Erythroblast (primary cell): ENCODE data around the gene RPRD1A.

Experiments
- DNase-seq, 2 experiments: peaks; one replicate each; lab custom pipeline; 2025; lab: John Stamatoyannopoulos, UW
- GATA1 ChIP-seq: IDR thresholded peaks from 2 replicates; pipeline ENCODE4 v1.6.1; 2011; ENCODE audit warnings: low read depth, mild to moderate bottlenecking, control low read depth, low read length, moderate library complexity
- POLR2A ChIP-seq: IDR thresholded peaks from 2 replicates; pipeline ENCODE4 v1.6.1; 2011; ENCODE audit warnings: mild to moderate bottlenecking, low read length

RPRD1A gene

GRCh38 chr18:35949903-35950627, 117.3 kb downstream of the RPRD1A start:
- peak; percentile 76 to 84 for DNase-seq

GRCh38 chr18:35949090-35949489, 118.3 kb downstream of the RPRD1A start:
- no peak for DNase-seq
- no peak for TF ChIP-seq GATA1

More at GRCh38 chr18:35949903-35950627, 117.3 kb downstream of the RPRD1A start:
- TF ChIP-seq GATA1 = no peak
- TF ChIP-seq POLR2A = no peak

- no peak for TF ChIP-seq POLR2A
- no peak for TF ChIP-seq GATA1
- DNase-seq = no peak
Measured at GRCh38 chr18:35948080-35948479, 119.3 kb downstream of the RPRD1A start.

DNA sequence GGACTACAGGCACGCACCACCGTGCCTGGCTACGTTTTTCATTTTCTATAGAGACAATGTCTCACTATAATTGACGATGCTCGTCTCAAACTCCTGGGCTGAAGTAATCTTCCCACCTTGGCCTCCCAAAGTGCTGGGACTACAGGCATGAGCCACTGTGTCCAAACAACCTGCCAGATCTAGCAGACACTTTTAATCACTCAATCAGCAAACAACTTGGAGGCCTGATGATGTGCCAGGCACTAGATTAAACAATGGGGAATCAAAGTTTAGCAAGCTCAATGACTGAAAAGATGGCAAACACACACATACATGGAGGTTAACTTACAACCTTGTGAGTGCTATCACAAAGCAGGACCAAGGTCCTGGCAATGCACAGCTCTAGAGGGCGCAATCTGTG, 124.7 kb downstream of the RPRD1A start:
- TF ChIP-seq POLR2A (no peak), GATA1 (no peak)
- no peak for DNase-seq

- DNase-seq = no peak
- TF ChIP-seq POLR2A (no peak), GATA1 (no peak)
Measured at GRCh38 chr18:35942133-35942532, 125.2 kb downstream of the RPRD1A start.

DNA sequence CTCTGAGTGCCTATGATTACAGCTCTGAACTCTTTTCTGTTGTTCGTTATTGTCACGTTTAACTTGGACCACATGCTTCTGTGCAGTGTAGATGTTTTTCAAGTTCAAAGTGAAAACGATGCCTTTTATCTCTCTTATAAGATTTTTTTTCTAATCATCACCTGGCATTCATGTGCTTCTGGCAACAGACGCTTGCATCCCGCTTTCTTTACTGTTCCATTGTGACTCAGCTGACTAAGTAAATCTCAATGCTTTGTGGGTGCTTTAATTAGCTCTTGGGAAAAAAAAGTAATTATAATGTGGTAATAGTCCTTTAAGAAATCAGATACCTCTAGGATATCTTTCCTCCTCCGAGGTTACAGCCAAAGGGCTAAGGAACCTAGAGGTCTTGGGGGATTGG, 126.1 kb downstream of the RPRD1A start:
- TF ChIP-seq GATA1 (no peak), POLR2A (no peak)
- no peak for DNase-seq
